ENCODE data around the gene ATRN.
"Not testable (repeated sequence)": the region's sequence is repeated elsewhere in the genome, so short reads cannot be mapped to it uniquely, and the experiment has no call there.

ATRN gene

DNA sequence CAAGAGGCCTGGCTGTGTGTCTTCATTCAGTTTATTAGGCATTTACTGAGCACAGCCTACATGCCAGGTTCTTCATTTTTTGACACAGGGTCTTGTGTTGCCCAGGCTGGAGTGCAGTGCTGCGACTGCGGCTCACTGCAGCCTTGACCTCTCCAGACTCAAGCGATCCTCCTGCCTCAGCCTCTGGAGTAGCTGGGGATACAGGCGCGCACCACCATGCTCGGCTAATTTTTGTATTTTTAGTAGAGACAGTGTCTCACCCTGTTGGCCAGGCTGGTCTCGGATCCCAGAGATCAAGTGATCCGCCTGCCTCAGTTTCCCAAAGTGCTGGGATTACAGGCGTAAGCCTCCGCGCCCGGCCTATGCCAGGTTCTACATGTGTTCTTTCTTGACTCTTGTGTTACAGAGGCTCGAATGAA lies 601 bp upstream of the ATRN start:
- no peak for DNase-seq (ENCODE audit: low spot score)

DNA sequence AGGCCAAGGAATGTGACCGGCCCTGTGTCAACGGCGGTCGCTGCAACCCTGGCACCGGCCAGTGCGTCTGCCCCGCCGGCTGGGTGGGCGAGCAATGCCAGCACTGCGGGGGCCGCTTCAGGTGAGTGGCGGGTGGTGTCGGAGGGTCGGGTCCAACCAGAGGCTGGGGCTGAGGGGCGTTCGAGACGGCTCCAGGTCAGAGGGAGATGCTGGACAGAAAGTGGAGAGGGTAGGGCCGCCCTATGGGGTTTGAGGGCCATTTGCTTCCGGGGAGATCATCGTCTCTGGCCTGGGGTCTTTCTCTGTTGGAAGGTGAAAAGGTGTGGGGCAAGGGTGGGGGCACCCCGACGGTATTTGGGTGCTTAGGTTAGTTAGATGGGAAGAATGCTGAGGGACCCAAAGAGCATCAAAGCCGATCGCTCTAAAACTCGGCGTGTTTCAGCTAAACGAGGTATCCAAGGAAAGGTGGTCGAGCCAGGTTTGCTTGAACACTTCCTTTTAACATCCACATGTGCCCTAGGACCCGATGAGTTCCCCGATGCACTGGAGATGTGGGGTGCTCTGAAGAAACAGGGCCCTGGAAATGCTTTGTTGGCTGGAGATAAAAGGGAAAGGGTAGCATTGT lies 691 bp downstream of the ATRN start:
- DNase-seq (ENCODE audit: low spot score) = no peak

DNA sequence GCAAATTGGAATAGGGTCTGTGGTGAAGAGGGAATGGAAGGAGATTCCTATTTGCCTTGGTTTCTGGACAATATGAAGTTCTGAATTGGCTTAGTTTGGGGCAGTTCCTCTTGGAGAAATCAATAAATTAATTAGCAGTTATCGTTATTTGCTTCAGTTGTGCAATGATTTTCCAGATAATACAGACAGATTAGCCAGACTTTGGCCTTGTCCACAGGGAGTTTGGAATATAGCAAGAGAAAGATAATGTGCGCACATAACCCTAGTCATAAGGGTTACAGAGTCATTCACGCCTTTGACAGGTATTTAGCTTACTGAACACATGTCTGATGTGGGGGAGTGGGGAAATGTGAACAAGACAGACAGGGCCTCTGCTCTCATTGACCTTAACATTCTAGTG lies 1.3 kb downstream of the ATRN start:
- no peak for DNase-seq (ENCODE audit: low spot score)

GRCh38 chr20:3473324-3473723 lies 2.5 kb downstream of the ATRN start:
- no peak for DNase-seq (ENCODE audit: low spot score)

GRCh38 chr20:3473944-3474343 lies 3.1 kb downstream of the ATRN start:
- DNase-seq (ENCODE audit: low spot score) = no peak

DNA sequence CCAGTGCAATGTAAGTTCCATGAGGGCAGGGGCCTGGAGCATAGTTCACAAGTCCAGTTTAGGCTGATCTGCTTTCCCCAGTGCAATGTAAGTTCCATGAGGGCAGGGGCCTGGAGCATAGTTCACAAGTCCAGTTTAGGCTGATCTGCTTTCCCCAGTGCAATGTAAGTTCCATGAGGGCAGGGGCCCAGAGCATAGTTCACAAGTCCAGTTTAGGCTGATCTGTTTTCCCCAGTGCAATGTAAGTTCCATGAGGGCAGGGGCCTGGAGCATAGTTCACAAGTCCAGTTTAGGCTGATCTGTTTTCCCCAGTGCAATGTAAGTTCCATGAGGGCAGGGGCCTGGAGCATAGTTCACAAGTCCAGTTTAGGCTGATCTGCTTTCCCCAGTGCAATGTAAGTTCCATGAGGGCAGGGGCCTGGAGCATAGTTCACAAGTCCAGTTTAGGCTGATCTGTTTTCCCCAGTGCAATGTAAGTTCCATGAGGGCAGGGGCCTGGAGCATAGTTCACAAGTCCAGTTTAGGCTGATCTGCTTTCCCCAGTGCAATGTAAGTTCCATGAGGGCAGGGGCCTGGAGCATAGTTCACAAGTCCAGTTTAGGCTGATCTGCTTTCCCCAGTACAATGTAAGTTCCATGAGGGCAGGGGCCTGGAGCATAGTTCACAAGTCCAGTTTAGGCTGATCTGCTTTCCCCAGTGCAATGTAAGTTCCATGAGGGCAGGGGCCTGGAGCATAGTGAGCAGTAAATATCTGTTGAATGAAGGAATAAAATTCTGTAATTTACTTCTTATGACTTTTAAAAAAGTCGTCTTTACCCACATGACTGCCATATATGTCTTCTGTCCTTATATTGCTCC lies 6.4 kb downstream of the ATRN start:
- DNase-seq (ENCODE audit: low spot score) = not testable (repeated sequence)

DNA sequence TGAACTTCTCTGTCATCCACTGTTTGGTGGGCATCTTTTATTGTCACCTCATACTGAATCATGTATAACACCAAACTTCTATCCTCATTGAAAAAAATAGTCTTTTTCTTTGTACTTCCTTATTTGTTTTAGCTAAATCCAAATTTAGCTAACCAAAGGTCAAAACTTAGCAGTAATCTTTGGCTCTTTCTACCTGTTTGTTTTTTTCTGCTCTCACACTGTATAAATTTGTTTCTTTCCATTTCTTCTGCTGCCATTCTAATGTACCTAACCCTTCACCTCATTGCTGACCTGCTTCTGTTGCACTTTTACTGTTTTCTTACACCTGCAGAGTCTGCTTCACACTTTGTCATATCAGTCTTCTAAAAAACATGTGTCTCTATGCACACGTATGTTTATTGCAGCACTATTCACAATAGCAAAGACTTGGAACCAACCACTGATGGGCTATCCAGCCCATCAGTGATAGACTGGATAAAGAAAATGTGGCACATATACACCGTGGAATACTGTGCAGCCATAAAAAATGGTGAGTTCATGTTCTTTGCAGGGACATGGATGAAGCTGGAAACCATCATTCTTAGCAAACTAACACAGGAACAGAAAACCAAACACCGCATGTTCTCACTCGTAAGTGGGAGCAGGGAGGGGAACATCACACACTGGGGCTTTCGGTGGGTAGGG lies 7.2 kb downstream of the ATRN start:
- DNase-seq (ENCODE audit: low spot score) = no peak

DNA sequence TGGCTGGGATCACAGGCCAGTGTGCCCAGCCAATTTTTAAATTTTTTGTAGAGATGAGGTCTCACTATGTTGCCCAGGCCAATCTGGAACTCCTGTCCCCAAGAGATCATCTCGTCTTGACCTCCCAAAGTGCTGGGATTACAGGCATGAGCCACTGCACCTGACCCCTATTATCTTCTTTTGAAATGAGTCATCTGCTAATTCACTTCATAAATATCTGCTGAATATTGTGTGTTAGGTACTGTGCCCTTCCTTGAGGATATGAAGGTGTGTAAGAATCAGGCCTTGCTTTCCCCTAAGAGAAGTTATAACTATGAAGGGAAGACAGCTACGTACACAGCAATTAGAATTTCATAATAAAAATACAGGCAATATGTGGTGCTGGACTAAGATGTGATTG lies 8.2 kb downstream of the ATRN start:
- DNase-seq (ENCODE audit: low spot score) = no peak

DNA sequence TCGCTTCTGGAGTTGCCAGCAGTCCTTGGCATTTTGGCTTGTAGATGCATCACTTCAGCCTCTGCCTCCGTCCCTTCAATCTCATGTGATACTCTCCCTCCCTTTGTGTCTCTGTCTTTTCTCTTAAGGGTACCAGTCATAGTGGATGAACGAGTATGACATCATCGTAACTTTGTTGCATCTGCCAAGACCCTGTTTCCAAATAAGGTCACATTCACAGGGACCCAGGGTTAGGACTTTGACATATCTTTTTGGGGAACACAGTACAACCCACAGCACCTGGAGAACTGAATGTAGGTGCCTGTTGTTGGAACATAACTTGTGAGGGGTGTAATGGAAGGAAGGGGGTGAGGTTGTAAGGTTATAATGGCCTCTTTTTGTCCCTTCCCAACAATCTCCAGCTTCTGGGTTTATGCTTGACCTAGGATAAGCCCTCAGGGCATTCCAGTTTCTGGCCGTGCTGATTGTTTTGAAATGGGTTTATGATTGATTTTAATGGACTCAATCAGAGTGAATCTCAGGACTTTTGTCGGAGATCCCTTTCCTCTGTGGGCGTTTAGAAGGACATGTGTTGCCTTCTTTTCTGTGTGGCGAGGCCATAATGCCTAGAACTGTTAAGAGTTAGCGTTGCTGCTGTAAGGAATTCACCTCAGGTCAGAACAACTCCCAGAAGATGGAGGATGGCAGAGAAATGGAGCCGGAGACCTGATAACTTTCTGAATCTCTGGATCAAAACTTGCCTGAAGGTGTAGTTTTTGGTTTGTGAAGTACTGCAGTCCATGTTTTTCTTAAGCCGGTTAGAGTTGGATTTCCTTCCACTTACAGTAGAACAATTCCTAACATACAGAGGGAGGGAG lies 9.2 kb downstream of the ATRN start:
- DNase-seq (ENCODE audit: low spot score) = no peak

DNA sequence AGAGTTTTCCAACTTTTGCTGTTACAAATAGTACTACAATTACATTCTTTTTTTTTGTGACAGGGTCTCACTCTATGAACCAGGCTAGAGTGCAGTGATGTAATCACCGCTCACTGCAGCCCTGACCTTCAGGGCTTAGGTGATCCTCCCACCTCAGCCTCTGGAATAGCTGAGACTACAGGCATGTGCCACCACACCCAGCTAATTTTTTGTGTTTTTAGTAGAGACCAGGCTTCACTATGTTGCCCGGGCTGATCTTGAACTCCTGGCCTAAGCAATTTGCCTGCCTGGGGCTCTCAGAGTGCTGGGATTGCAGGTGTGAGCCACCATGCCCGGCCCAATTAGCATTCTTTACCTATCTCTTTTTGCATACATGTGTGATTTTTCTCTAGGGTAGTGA lies 12.5 kb downstream of the ATRN start:
- DNase-seq (ENCODE audit: low spot score) = no peak

- no peak for DNase-seq (ENCODE audit: low spot score)
Measured at GRCh38 chr20:3483784-3484183, 13.0 kb downstream of the ATRN start.

- DNase-seq (ENCODE audit: low spot score) = no peak
Measured at GRCh38 chr20:3485913-3486312, 15.1 kb downstream of the ATRN start.

- no peak for DNase-seq (ENCODE audit: low spot score)
Measured at GRCh38 chr20:3486850-3487249, 16.0 kb downstream of the ATRN start.

DNA sequence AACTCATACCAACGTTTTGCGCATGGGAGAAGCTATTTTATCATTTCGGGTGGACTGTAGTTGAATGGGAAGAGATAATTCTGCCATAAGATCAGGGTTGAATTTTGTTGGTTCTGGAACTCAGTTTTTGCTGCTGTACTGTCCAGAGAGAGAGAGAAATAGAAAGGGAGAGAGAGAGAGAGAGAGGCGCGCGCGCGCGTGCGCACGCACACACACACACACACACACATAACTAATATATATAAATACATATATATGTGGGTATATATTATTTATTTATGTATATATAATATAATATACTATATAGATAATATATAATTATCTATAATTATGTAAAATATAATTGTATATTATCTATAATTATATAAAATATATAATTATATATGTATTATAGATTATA lies 21.9 kb downstream of the ATRN start:
- DNase-seq (ENCODE audit: low spot score) = no peak

DNA sequence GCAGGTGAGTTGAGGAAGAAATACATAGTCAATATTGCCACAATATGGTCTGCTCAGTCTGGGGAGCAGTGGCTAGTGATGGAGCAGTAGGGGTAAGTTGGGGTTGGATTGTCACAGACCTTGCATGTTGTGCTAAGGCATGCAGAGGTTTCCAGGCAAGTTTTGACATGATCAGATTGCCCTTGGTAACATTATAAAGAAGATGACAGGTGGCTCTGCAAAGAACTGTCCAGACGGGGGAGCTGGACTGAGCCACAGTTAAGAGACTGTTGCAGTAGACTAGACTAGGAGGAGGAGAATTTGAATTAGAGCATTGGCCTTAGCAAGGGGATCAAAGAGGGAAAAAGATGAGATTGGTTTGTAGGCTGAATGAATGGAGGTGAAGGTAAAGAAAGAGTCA lies 23.4 kb downstream of the ATRN start:
- DNase-seq (ENCODE audit: low spot score) = no peak

DNA sequence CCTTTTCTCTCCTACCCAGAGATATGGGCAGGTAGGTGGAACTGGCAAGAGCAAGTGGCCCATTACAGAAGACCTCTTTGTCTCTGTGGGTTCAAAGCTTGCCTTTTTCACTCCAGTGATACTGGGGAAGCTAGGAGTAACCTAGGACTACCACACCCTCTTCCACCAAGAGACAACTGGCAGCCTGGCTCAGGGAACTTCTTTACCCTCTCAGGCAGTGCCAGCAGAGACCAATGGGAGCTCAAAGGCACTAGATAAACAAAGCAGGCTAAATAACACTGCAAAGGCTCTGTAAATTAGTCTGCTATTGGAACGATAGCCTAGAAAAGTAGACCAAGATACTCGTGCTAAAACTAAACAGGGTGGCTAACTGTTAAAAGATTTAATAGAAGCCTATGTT lies 32.1 kb downstream of the ATRN start:
- DNase-seq (ENCODE audit: low spot score) = no peak

- DNase-seq (ENCODE audit: low spot score) = no peak
Measured at GRCh38 chr20:3505148-3505547, 34.3 kb downstream of the ATRN start.

- DNase-seq (ENCODE audit: low spot score) = no peak
Measured at GRCh38 chr20:3509064-3509463, 38.2 kb downstream of the ATRN start.

DNA sequence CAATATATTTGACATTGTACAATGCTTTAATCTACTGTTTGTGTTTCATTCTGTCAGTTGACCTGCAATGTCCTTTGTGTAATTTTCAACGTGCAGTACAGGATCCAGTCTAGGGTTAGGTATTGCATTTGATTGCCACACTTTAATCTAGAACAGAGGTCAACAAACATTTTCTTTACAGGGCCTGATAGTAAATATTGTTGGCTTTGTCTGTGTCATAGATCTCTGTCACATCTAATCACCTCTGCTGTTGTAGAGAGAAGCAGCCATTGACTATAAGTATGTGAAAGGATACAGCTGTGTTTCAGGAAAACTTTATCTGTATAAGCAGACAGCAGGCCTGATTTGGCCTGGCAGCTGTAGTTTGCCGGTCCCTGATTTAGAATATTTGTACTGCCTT lies 39.3 kb downstream of the ATRN start:
- DNase-seq (ENCODE audit: low spot score) = no peak

DNA sequence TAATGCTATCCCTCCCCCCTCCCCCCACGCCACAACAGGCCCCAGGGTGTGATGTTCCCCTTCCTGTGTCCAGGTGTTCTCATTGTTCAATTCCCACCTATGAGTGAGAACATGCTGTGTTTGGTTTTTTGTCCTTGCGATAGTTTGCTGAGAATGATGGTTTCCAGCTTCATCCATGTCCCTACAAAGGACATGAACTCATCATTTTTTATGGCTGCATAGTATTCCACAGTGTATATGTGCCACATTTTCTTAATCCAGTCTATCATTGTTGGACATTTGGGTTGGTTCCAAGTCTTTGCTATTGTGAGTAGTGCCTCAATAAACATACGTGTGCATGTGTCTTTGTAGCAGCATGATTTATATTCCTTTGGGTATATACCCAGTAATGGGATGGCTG lies 41.4 kb downstream of the ATRN start:
- DNase-seq (ENCODE audit: low spot score) = not testable (repeated sequence)

DNA sequence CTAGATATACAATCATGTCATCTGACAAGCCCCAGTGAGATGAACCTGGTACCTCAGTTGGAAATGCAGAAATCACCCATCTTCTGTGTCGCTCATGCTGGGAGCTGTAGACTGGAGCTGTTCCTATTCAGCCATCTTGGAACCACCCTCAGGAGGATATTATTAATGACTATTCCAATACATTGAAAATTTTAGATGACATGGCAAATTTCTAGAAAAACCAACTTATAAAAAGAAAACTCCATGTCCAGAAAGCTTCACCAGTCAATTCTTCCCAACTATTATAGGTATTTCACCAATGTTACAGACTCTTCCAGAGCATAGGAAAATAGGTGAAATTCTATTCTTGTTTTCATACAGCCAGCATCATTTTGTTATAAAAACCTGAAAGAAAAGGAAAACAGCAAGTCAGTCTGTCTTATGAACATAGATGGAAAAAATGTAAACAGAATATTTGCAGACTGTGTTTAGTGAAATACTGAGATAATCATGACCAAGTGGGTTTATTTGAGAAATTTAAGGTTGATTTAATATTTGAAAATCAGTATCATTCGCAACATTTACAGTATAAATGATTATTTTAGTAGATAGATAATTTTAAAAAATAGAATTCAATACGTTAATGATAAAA lies 43.3 kb downstream of the ATRN start:
- DNase-seq (ENCODE audit: low spot score) = no peak

Measured in Ammon's horn (tissue), 1 donor.